GM21737 (cell line): ENCODE results near the gene WDR17.

Experiments used
- ATAC-seq: cut with Tn5 transposase; IDR thresholded peaks from one replicate; pipeline ENCODE4 v1.9.1; 2021; ENCODE audit warnings: mild to moderate bottlenecking, moderate library complexity; ENCODE audit not compliant: unreplicated experiment

WDR17 gene

DNA sequence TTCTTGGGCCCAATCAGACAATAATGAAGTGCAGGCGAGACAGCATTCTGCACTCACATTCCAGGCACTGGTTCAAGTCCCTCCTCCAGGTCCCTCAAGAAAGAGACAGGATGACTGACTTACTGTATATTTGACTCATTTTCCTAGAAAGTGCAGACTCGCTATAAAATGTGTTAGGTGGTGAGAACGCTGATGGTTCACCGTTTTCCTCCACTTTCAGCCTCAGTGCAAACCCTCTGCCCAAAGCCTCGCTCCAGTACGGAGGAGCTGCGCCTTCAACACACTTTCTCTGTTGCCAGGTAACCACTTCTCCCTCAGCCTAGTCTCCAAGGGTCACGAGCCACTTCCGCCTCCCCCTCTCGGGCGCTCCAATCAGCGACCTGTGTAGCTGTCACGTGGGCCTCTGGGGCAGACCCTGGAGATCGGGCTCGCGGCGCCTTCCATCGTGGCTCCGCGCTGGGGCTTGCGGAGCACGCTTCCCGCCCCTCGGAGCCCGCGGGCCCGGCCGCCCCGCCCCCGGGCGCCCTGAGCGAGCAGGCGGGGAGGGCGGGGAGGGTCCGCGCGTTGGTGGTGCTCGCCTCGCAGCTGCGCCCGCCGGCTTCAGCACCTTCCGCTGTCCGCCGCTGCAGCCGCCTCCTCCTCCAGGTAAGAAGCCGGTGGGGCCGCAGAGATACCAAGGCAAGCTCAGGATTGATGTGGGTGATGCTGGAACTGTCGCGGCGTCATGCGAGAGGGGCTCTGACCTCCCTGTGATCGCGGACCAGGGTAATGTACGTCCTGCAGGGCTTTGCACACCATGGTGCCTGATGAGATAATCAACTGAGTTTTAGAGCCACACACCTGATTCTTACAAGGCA is at the start of gene WDR17:
TSS of gene WDR17 (plus strand) at position 407 of the 857 bp plus-strand sequence. CDS start 45,740 bp downstream, outside the sequence.
- ATAC-seq = peak; percentile 100

DNA sequence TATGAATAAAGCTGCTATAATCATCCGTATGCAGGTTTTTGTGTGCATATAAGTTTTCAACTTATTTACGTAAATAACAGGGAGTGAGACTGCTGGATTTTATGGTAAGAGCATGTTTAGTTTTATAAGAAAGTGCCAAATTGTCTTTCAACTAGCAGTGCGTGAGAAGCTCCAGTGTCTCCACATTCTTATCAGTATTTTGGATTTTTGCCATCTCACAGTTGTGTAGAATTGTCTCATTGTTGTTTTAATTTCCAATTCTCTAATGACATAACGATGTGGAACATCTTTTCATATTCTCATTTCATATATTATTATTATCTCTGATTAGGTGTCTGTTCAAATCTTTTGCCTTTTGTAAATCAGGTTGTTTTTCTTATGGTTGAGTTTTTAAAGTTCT is 49.0 kb upstream of the WDR17 start:
- no peak for ATAC-seq

DNA sequence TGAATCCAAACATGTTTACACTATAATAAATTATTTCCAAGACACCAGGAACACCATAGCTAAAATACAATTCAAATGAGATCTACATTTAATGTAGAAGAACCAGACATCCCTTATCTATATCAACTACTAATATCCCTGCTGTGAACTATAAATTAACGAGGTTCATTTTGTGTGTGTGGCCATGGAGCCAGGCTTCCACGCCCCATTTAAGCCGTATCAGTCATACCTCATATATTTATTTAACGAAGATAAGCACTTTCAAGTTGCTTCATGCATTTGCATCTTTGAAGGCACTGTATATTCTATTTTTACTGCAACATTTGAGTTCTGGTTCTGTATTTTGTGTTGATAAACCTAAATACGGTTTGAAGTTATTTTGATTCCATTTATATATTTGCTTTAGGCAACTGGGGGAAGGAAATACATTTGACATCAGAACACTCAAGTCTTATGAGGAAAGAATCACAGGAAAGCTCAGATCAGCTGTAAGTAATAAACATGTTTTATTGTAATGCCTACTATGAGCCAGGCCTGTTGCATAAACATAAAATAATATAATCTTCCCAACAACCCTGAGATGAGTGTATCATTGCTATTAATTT is 45.1 kb upstream of the WDR17 start:
- no peak for ATAC-seq

GRCh38 chr4:176030391-176030790 is 35.2 kb upstream of the WDR17 start:
- no peak for ATAC-seq

- no peak for ATAC-seq
Measured at GRCh38 chr4:176031922-176032321, 33.7 kb upstream of the WDR17 start.

- ATAC-seq = no peak
Measured at GRCh38 chr4:176032454-176032853, 33.2 kb upstream of the WDR17 start.

GRCh38 chr4:176034499-176034898 is 31.1 kb upstream of the WDR17 start:
- no peak for ATAC-seq

DNA sequence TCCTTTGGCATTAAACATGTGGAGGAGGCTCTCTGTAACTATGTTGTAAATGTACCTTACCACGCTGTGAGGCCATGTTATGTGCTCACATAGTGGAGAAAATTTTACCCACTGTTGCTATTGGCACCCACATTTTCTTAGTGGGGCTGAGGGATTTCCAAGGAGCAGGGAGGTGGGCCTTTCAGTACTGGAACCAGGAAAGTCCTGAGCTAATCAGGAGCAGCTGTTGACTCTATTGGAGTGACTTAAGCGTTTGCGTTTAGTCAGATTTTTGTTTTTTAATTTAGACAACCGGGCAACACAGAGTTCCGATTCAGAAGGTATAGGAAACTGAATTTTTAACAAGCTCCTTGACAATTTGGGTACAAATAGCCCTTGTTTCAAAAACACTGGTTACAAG is 30.7 kb upstream of the WDR17 start:
- no peak for ATAC-seq

GRCh38 chr4:176036585-176037205 is 28.9 kb upstream of the WDR17 start:
- ATAC-seq = no peak

DNA sequence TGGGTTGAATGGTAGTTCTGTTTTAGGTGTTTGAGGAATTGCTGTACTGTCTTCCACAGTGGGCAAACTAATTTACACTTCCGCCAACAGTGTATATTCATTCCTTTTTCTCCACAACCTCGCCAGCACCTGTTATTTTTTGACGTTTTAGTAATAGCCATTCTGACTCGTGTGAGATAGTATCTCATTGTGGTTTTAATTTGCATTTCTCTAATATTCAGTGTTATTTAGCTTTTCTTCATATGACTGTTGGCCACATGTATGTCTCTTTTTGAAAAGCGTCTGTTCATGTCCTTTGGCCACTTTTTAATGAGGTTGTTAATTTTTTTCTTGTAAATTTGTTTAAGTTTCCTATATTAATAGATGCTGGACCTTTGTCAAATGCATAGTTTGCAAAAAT is 26.9 kb upstream of the WDR17 start:
- no peak for ATAC-seq

DNA sequence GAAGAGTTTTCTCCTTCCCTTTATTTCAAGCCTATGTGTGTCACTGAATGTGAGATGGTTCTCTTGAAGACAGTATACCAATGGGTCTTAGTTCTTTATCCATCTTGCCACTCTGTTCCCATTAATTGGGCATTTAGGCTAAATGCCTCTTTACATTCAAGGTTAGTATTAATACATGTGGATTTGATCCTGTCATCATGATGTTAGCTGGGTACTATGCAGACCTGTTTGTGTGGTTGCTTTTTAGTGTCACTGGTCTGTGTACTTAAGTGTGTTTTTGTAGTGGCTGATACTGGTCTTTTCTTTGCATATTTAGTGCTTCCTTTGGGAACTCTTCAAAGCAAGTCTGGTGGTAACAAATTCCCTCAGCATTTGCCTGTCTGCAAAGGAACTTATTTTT is 23.4 kb upstream of the WDR17 start:
- ATAC-seq = no peak

DNA sequence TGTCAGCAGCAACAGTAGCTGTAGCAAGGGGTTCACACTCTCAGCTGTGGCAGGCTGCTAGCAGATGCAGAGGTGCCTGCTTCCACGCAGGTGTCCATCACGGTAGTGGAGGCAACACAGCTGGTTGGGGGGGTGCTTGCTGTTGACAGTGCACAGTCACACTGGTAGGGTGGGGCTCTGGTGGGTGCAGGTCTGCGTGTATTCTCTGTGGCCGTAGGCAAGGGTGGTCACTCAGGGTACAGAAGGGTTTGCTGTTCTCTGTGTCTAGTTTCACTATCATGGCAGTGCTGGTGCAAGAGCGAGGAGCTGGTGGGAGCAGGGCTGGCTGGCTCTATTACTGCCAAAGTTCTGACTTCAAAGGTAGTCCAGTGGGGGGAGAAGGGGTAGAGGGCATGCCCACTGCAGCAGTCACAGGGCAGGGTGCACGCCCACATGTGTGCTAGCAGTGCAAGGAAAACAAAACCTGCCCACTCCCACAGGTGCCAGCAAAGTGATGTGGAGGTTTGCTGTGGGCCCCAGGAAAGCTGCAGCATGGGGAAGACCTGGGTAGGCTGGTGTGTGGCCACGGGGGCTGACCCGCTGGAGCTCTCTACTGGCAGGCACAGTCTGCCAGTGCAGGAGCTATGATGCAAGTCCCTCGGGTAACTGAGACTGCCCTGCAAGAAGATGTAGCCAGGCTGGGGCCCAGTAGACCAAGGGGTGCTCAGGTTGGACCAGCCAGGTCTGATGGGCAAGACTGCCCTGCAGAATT is 21.6 kb upstream of the WDR17 start:
- no peak for ATAC-seq

- no peak for ATAC-seq
Measured at GRCh38 chr4:176044589-176044951, 21.1 kb upstream of the WDR17 start.

GRCh38 chr4:176048631-176049030 is 17.0 kb upstream of the WDR17 start:
- ATAC-seq = no peak

DNA sequence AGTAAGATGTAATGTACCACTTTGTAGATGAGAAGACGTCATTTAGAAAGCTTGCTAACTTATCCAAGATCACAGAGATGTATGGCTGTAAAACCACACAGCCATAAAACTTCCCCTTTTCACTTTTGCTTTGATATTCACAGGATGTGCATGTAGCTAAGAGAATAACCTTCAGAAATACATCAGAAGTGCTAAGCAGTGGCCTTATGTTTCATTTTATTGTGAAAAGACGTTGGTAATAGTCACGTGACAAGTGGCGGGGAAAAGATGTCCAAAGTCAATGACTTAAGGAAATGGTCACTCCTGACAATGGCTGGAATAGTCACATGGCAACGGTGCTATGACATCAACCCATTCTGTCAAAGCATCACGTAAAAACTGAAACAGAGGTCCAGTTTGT is 12.9 kb upstream of the WDR17 start:
- peak; percentile 84 for ATAC-seq

DNA sequence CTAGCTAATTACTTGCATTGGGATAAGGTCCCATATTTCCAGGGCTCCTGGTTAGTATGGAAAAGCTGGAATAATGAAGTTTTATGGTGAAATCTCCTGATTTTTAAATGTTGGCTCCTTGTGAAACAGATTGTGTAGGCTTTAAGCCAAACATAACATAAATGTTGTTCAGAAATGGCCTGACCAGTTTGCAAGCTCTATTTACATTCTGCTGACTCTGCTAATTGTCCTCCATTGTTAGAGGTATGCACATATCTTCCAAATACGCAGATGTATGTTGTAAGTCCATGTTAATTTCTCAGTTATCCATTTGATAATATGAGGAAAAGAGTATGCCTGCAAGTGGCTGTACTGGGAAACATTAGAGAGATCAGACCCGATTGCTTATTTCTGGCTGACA is 11.9 kb upstream of the WDR17 start:
- no peak for ATAC-seq

GRCh38 chr4:176054942-176055341 is 10.7 kb upstream of the WDR17 start:
- no peak for ATAC-seq

- ATAC-seq = no peak
Measured at GRCh38 chr4:176063718-176064117, 1.9 kb upstream of the WDR17 start.

DNA sequence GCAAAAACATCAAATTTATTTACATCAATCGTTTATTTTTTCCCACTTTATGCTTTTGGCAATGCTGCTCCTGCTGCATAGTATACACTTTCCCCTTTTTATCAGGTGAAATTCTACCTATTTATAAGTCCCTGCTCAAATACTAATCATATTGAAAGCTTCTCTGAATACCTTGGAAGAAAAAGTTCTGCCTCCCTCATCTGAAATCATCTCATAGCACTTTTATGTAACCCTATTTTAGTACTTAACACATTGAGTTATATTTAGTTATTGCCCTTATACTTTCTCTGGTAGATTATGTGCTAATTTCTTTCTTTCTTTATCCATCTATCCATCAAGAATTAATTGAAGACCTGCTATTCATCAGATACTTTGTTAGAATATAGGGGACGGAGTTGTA is 1.1 kb upstream of the WDR17 start:
- ATAC-seq = no peak

DNA sequence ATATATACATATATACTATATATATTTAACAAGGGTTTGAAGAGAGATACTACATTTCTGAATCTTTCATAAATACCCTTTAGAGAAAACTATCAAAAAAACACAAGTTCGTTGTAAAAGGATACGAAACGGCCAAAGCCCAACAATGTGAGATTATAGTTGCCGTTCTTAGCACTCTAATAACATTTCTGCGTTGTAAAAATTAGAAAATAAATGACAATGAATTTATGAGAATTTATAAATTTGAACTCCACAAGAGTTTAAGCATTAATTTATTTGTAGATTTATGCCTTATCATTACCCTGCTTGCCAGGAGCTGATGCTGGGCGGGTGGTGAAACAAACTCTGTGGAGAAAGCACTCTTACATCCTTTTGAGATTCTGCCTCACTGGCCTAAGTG is 1.1 kb downstream of the WDR17 start:
- no peak for ATAC-seq

GRCh38 chr4:176077561-176077960 is 11.9 kb downstream of the WDR17 start:
- no peak for ATAC-seq
